Erythroblast (primary cell): ENCODE measurements around the gene C19orf12.

Experiments used
- DNase-seq, 2 experiments: peaks; one replicate each; lab custom pipeline; 2025; lab: John Stamatoyannopoulos, UW
- GATA1 ChIP-seq: IDR thresholded peaks from 2 replicates; pipeline ENCODE4 v1.6.1; 2011; ENCODE audit warnings: low read depth, mild to moderate bottlenecking, control low read depth, low read length, moderate library complexity
- POLR2A ChIP-seq: IDR thresholded peaks from 2 replicates; pipeline ENCODE4 v1.6.1; 2011; ENCODE audit warnings: mild to moderate bottlenecking, low read length

C19orf12 gene

DNA sequence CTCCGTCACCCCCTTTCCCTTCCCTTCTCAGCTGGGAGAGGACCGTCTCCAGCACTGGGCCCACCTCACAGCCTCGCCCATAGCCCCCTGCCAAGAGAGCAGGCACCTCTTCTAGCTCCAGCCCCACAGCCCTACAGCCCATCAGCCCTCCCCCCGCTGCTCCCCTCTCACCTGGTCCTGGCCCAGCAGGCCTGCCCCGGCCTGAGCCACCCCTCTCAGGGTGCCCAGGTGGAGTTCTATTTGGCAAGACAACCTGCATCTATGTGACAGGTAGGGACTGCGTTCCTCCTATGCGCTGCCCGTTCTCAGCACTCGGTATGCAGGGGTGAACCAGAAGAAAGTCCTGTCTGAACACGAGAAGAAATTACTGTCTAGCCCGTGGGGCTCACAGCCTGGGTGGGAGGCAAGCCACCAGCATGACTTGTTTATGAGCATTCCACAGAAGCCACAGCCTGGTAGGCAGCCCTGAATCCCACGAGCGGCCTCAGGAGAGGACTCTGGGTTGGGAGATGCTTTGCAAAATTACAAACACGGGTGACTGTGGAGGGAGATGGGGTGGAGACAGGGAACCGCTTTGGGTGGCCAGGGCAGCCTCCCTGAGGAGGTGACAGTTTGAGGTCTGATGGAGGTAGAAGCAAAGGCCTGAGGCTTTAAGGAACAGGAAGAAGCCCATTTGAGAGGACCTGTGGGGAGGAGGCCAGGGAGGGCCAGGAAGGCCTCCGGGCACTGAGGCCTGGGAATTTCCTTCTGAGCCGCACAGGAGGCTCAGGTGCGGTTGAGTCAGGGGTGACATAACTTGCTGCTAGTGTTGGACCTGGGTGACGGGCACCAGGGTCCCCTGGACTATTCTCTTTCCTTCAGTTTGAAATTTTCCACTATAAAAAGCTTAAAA is 51.0 kb downstream of the C19orf12 start:
- DNase-seq = no peak
- TF ChIP-seq POLR2A = no peak
- TF ChIP-seq GATA1 = no peak

DNA sequence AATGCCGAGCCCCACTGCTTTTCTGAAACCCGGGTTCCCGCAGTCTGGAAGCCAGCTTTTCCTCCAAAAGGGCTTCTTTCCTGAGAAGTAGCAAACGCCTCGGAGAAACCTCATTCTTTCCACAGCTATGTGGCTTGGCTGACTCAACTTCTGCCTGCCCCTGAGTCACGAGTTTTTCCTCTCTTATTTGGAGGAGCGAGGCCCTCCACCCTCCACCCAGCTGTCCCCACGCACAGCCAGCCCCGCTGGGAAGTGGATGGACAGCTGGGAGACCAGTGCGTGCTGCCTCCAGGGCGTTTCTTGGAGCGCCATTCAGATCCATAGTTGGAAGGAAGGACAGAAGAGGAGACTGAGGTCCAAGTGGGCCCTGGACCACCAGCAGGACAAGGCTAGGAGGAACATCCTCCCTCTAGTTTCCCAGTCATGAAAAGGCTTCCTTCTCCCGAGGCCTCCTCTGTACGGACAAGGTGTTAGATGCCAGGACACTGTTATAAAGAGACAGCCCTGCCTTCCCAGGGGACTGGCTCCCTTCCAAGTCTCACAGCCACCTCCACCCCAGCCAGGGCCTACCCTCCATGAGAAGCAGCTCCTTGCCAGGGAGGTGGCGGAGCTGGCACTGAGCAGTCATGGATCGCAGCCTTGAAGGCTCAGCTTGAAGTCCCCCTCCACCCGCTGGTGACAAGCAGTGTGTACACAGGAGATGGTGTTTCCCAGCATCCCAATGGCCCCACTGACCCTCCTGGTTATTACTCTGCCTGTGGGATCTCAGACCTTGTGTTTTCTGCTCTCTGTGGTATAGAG is 52.3 kb downstream of the C19orf12 start:
- DNase-seq = peak in 1 of 2 experiments; percentile 10
- no peak for TF ChIP-seq POLR2A
- TF ChIP-seq GATA1 = no peak

DNA sequence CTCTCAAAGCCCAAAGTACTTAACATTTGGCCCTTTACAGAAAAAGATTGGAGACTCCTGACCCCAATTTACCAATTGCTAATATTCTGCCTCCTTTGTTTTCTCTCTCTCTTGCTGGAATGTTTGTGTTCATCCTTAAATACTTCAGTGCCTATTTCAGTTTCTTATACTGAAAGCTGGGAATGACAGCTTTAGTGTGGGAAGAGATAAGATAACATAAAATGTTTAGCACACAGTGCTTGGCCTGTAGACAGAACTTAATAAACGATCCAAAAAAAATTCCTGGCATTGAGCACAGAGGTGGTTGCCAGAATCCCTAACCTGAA is 52.8 kb downstream of the C19orf12 start:
- no peak for TF ChIP-seq GATA1
- no peak for TF ChIP-seq POLR2A
- DNase-seq = no peak

DNA sequence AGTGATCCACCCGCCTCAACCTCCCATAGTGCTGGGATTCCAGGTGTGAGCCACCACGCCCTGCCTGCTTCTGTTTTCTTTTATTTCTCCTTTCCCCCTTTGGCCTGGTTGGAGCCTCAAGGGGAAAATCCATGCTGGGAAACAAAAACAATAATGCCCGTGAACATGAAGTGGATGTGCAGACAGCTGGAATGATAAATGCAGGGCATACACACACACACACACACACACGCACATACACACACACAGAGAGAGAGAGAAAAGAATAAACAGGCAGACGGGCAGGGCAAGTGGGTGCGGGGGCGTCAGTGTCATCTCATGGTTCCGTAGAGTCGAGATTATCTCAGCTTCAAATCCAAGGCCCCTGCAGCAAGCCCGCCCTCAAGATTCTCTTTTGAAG is 54.2 kb downstream of the C19orf12 start:
- DNase-seq = no peak
- TF ChIP-seq POLR2A (no peak), GATA1 (no peak)

DNA sequence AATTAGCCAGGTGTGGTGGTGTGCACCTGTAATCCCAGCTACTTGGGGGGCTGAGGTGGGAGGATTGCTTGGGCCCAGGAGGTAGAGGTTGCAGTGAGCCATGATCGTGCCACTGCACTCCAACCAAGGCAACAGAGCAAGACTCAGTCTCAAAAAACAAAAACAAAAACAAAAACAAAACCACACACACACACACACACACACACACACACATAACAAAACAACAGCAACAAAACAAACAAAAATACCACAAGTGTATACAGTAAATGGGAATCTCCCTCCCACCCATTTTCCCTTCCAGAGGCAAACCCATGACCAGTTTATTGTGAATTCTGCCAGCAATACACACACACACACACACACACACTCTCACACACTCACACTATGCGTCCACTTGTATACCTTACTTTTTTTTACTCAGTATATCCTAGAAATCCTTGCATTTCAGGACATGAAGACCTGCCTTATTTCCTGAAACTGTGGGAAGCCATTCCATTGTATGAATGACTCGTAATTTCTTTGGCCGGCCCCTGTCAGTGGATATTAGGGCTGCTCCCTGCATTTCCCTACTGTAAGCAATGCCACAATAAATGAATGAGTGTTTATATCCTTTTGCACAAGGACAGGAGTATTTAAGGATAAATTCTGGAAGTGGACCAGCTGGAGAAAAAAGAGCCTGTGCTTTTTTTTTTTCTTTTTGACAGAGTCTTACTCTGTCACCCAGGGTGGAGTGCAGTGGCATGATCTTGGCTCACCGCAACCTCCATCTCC is 56.7 kb downstream of the C19orf12 start:
- DNase-seq = no peak
- TF ChIP-seq GATA1 (no peak), POLR2A (no peak)

DNA sequence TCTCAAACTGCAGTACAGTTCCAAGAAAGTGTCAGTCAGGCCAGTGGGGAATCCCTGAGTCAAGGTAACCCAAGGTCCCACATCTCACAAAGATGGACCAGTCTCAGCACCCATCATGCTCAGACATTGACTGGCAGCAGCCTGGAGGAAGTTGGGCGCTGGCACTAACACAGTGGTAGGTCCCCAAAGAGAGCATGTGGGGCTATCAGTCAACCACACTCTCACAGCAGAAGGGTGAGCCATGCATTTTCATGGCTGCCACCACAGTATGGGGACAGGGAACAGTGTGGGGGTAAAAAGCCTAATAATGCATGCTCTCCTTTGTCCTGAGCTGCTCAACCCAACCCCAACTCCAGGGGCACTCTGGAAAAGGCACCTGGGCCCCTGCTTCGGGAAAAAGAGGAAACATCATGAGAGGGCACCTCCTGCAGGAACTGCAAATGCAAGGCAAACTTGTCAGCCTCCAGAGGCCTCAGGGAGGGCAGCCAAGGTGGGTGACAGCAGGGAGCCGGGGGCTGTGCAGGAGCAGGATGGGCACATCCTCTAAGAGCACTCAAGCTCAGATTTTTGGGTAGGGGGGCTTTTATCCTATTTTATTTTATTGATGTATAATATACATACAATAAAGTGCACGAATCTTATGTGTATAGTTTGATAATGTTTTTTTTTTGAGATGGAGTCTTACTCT is 59.3 kb downstream of the C19orf12 start:
- DNase-seq = no peak
- TF ChIP-seq GATA1 (no peak), POLR2A (no peak)

DNA sequence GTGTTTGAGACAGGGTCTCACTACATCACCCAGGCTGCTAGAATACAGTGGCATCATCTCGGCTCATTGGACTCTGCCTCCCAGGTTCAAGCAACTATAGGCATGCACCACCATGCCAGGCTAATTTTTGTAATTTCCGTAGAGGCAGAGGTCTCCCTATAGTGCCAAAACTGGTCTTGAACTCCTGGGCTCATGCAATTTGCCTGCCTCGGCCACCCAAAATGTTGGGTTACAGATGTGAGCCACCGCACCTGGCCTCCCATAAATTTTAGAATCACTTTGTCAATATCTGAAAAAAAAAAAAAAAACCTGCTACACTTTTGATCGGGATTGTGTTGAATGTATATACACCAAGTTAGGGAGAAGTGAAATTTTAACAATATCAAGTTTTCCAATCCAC is 61.7 kb downstream of the C19orf12 start:
- no peak for DNase-seq
- TF ChIP-seq POLR2A = no peak
- TF ChIP-seq GATA1 = no peak

DNA sequence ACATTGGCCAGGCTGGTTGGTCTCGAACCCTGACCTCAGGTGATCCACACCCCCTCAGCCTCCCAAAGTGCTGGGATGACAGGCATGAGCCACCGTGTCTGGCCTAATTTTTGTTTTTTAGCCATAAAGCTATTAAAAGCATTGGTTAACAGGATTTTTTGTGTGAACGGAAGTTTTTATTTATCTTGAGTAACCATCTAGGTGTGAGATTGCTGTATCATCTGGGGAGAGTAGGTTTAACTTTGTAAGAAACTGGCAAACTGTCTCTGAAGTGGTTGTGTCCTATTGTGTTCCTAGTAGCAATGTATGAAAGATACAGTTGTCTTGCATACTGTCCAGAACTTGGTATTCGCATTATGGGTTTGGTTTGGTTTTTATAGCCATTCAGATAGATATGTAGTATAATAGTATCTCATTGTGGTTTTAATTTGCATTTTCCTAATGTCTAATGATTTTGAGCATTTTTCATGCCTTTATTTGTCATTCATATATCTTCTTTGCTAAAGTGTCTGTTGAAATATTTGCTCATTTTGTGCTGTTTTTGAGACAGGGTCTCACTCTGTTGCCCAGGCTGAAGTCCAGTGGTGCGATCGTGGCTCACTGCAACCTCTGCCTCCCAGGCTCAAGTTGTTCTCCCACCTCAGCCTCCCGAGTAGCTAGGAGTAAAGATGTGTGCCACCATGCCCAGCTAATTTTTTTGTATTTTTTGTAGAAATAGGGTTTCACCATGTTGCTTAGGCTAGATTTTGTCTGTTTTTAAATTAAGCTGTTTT is 63.3 kb downstream of the C19orf12 start:
- no peak for DNase-seq

DNA sequence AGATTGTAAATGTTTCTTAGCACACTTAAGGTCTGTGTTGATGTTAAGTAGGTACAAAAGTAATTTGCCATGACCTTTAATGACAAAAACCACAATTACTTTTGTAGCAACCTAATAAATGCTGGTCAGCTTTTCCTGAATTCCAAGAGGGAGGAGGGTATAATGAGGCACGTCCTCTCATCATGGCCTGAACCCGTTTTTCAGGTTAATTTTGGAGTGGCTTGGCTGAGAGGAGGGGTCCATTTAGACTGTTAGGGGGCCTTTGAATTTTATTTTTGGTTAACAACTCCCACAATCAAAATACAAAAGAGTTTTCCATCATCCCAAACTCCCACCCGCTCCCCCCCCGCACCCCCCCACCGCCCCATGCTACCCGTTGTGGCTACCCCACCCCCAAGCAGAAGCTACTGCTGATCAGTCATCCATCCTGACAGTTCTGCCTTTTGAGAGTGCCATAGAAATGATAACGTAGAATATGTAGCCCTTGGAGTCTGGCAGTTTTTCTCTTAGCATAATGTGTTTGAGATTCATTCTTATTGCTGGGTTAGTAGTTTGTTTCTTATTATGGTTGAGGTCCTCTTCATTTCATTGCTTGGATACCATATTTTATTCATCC is 64.2 kb downstream of the C19orf12 start:
- TF ChIP-seq GATA1 (no peak), POLR2A (no peak)
- DNase-seq = no peak

More for the DNA sequence above, 63.3 kb downstream of the C19orf12 start:
- no peak for TF ChIP-seq GATA1
- TF ChIP-seq POLR2A = no peak
